ENCODE results near the gene PPEF2.
"Not testable (repeated sequence)": the region's sequence is repeated elsewhere in the genome, so short reads cannot be mapped to it uniquely, and the experiment has no call there.

Gene PPEF2, protein sequence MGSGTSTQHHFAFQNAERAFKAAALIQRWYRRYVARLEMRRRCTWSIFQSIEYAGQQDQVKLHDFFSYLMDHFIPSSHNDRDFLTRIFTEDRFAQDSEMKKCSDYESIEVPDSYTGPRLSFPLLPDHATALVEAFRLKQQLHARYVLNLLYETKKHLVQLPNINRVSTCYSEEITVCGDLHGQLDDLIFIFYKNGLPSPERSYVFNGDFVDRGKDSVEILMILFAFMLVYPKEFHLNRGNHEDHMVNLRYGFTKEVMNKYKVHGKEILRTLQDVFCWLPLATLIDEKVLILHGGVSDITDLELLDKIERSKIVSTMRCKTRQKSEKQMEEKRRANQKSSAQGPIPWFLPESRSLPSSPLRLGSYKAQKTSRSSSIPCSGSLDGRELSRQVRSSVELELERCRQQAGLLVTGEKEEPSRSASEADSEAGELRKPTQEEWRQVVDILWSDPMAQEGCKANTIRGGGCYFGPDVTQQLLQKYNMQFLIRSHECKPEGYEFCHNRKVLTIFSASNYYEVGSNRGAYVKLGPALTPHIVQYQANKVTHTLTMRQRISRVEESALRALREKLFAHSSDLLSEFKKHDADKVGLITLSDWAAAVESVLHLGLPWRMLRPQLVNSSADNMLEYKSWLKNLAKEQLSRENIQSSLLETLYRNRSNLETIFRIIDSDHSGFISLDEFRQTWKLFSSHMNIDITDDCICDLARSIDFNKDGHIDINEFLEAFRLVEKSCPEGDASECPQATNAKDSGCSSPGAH

DNA sequence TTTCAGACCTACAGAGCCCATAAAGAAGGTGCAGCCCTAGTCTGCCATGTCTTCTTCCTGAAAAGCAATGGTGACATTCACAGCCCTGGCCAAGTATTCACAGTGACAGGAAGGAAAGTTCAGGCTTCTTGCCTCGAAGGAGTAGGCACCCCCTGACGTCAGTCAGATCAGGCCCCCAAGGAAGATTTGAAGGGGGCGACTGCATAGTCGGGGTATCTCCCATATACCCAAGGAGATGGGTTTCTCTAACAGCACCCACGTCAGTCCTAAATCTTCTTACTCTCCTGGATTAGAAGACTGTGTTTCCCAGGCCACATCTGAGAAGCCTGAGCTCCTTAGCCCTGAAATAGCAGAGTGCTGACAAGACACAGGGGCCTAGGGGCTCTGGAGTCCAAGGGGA, at the start of gene PPEF2:
Gene PPEF2 (minus strand): TSS at position 101 of the 400 bp plus-strand sequence. CDS start 6,127 bp downstream, outside the sequence.
- no peak for DNase-seq (ENCODE audit: low spot score)

- DNase-seq (ENCODE audit: low spot score), result no peak
Observed at GRCh38 chr4:75950213-75950815, 48.1 kb upstream of the PPEF2 start.

DNA sequence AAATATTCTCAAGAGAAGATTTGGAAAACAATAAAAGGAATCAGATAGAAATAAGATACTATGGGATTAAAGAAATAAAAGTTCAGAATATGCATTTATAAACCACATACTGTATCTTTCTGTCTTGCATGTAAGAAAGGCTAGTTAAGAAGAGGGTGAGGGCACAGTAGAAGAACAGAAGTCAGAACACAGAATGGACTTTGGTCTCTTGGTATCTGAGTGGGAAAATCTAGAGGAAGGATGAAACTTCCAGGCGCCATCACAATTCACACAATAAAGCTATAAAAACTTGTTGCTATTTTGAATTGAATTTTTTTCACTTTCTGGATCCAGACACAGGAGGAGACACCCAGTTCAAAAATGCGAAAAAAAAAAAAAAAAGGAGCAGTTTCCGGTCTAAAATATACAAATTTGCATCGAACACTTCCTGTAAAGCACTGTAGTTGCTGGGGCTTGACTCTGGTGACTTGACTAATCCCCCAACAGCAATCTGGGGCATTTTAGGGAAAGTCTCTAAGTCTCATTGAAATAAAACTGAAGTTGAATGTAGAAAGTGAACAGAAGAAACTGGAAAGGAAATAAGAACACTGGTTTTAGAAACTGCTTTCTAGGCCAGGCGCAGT, 46.7 kb upstream of the PPEF2 start:
- DNase-seq (ENCODE audit: low spot score), result no peak

DNA sequence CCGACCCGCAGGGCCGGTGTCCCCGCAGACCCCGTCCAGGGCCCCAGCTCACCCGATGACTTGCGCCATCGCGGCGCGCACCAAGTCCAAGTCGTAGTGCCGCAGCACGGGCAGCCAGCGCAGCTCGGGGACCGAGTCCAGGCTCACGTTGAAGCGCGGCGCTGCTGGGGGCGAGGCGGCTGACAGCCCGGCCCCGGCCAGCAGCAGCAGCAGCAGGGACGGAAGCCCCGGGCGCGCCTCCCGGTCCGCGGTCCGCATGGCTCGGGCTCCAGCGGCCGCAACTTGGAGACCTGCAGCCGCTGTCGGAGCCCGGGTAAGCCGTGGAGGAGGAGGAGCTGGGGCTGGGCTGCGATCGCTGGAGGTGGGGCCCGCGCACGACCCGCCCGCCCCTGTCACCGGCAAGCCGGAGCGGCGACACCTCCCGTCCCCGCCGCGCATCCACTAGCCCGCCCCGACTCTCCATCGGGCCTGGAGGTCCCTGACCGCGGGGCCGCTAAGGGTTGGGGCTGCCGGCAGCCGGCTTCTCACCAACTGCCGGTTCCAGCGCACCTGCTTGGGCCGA, 38.5 kb upstream of the PPEF2 start, which contains the start of gene NAAA:
Gene NAAA (minus strand): TSS at position 322 of the 562 bp plus-strand sequence. CDS start 64 bp downstream, at position 258.
- DNase-seq (ENCODE audit: low spot score), result peak; percentile 88

GRCh38 chr4:75939890-75940691, 37.8 kb upstream of the PPEF2 start:
- peak; percentile 86 for DNase-seq (ENCODE audit: low spot score)

GRCh38 chr4:75935628-75936027, 33.4 kb upstream of the PPEF2 start:
- no peak for DNase-seq (ENCODE audit: low spot score)

DNA sequence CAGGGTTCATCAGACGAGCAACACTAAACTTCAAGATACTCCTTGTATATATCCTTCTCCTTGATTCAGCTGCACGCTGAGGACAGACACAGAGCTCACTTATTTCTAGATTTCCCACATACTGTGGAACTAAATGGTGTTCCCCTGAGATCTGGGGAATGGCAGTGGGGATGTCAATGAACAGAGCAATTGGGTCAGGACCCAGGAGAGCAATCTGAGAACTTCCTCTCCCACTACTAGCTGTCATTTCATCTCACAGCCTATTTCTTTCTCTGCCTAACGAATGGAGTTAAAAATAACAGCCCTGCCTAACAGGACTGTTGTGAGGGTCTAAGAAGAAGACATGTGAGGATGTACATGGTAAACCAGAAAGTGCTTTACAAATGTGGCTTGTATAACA, 27.9 kb upstream of the PPEF2 start:
- DNase-seq (ENCODE audit: low spot score), result no peak

- not testable (repeated sequence) for DNase-seq (ENCODE audit: low spot score)
Observed at GRCh38 chr4:75924916-75925315, 22.7 kb upstream of the PPEF2 start.

DNA sequence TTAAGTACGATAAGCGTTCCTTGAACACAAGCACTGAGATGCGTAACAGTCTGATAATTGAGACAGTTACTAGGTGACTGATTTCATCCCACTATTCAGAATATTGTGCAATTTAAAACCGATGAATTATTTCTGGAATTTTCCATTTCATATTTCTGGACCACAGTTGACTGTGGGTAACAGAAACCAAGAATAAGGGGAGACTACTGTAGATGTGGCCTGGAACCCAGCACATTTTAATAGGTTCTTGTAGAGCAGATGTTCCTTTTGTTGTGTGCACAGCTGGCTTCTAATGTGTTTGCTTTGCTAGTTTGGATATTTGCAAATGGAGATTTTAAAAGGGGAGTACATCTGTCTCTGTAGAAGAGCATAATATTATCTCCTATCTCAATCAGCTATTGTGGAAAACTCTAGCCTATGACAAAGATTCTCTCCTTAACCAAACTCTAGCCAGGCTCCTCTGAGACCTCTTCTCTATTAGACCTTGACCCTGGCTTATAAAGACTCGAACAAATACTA, 22.1 kb upstream of the PPEF2 start:
- DNase-seq (ENCODE audit: low spot score), result no peak

DNA sequence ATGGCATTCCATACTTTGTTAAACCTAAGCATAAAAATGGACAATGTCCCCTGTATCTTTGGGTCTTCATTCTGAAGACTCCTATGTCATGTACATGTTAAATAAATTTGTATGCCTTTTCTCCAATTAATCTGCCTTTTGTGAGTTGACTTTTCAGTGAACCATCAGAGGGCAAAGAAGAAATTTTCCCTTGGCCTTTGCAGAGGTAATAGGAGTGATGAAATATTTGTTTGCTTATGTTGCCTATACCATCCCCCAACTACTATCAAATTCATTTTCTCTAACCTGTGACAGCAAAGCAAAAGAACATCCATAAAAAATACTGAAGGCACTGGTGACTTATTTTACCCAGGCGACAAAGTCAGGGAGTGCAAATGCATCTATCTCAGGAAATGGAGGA, 20.3 kb upstream of the PPEF2 start:
- DNase-seq (ENCODE audit: low spot score), result no peak

- no peak for DNase-seq (ENCODE audit: low spot score)
Observed at GRCh38 chr4:75921910-75922309, 19.7 kb upstream of the PPEF2 start.

DNA sequence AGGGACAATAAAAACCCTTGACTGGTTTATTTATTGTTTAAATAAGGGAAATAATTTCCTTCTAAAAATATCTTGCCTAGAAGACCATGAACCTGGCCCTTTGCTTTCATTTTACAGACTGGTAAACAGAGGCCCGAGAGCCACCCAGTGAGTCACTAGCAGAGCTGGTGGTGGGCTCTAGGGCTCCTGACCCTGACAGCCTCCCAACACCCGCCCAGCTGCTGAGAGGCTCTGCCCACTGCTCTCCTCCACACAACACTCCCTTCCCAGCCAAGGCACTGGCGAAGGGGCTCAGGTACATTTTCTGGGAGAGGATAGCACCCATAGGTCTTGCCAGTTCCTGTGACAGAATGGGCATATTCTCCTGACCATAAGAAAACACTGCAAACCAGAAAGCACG, 18.1 kb upstream of the PPEF2 start:
- DNase-seq (ENCODE audit: low spot score), result no peak

DNA sequence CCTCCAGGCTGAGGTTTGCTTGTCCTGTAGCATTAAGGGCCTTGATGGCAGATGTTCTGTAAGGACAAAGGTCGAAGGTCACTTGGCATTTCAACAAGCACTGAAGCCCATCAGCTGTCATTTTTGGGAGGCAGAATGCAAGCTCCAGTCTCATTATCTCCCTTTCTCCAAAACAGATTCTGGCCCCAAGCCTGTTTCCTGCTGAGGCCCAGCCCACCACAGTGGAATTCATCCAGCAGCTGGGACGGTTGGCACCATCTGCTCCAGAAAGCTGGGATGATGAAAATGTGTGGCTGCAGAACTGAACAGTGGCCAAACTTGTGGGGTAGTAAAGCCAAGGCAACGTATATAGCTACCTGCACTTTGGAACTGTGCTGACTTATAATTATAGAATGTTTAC, 17.7 kb upstream of the PPEF2 start:
- no peak for DNase-seq (ENCODE audit: low spot score)

GRCh38 chr4:75916091-75916661, 13.9 kb upstream of the PPEF2 start:
- DNase-seq (ENCODE audit: low spot score), result peak; percentile 61

- no peak for DNase-seq (ENCODE audit: low spot score)
Observed at GRCh38 chr4:75912968-75913367, 10.7 kb upstream of the PPEF2 start.

DNA sequence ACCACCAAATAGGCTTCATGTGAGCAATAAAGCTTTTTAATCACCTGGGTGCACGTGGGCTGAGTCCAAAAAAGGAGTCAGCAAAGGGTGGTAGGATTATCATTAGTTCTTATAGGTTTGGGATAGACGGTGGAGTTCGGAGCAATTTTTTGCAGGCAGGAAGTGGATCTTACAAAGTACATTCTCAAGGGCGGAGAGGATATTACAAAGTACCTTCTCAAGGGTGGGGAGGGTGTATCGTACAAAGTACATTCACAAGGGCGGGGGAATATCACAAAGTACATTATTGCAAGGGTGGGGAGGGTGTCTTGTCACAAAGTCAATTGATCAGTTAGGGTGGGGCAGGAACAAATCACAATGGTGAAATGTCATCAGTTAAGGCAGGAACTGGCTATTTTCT, 8.6 kb upstream of the PPEF2 start:
- DNase-seq (ENCODE audit: low spot score), result not testable (repeated sequence)

GRCh38 chr4:75909405-75909804, 7.2 kb upstream of the PPEF2 start:
- DNase-seq (ENCODE audit: low spot score), result no peak

DNA sequence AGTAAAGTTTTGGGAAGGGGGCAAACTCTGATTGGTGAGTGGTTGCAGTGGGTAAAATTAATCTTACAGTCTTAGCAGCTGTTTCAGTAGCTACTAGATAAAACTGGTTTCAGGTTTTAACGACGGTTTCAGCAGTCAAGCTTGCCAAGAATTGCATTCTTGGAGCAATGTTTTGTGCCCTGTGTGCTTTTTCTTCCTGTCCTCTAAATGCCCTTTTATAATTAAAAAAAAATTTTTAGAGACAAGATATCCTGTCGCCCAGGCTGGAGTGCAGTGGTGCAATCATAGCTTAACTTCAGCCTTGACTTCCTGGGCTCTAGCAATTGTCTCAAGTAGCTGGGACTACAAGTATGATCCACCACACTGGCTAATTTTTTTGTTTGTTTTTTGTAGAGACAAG, 6.3 kb upstream of the PPEF2 start:
- DNase-seq (ENCODE audit: low spot score), result no peak

DNA sequence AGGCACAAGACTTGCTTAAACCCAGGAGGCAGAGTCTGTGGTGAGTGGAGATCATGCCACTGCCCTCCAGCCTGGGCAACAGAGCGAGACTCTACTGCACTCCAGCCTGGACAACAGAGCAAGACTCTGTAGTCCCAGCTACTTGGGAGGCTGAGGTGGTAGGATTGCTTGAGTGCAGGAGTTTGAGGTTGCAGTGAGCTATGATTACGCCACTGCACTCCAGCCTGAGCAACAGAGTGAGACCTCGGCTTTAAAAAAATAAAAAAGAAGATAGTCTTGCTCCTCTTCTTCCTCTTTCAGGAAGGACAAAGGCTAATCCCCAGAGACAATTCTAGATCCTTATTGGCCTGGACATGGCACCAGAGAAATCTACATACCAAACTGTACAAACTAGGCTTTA, 5.7 kb upstream of the PPEF2 start:
- DNase-seq (ENCODE audit: low spot score), result no peak

DNA sequence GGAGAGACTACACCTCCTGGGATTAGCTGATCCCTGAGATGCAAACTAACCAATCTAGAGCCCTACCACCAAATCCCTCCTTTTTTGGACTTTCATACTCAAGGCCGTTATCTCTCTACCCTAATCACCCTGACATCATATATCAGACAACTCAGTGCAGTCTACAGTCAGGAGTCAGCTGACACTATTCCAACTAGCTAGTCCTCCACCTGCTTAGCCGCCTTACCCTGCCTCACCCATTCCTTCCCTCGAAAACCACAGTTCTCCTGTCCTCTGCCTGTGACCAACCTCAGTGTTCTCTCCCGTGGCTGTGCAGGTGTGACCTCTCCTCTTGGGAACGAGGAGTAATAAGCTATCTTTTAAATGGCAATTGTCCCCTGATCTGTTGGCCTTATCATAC, 1.8 kb upstream of the PPEF2 start:
- DNase-seq (ENCODE audit: low spot score), result no peak

- DNase-seq (ENCODE audit: low spot score), result no peak
Observed at GRCh38 chr4:75898536-75898935, 3.7 kb downstream of the PPEF2 start.
